Trophoblast cell (in vitro differentiated cells and primary cell): ENCODE measurements around the gene RNF121.

Experiments used
- DNase-seq, 2 donors: peaks; one replicate each; pipeline ENCODE4 v3.0.0-alpha.2; 2016
- H2AFZ ChIP-seq: 2 replicates; pipeline ENCODE4 v1.6.1; 2013; ENCODE audit warnings: low read length, moderate library complexity, mild to moderate bottlenecking; ENCODE audit not compliant: insufficient read depth, poor library complexity
- H2AK5ac ChIP-seq: 2 replicates; pipeline ENCODE4 v1.6.1; 2013; ENCODE audit warnings: mild to moderate bottlenecking, low read length
- H2BK120ac ChIP-seq: 2 replicates; pipeline ENCODE4 v1.6.1; 2013; ENCODE audit warnings: low read length, mild to moderate bottlenecking, moderate library complexity; ENCODE audit not compliant: insufficient read depth, poor library complexity
- H2BK12ac ChIP-seq: 2 replicates; pipeline ENCODE4 v1.6.1; 2013; ENCODE audit warnings: mild to moderate bottlenecking, low read length, moderate library complexity
- H2BK5ac ChIP-seq: 2 replicates; pipeline ENCODE4 v1.6.1; 2013; ENCODE audit warnings: low read length, low read depth, moderate library complexity, mild to moderate bottlenecking; ENCODE audit not compliant: poor library complexity
- H3K14ac ChIP-seq: 2 replicates; pipeline ENCODE4 v1.6.1; 2013; ENCODE audit warnings: mild to moderate bottlenecking, low read length
- H3K18ac ChIP-seq: 2 replicates; pipeline ENCODE4 v1.6.1; 2013; ENCODE audit warnings: mild to moderate bottlenecking, low read length
- H3K23ac ChIP-seq: 2 replicates; pipeline ENCODE4 v1.6.1; 2013; ENCODE audit warnings: low read length
- H3K27ac ChIP-seq: 2 replicates; pipeline ENCODE4 v1.5.1; 2013; ENCODE audit warnings: low read depth, mild to moderate bottlenecking, inconsistent platforms, low read length, moderate library complexity
- H3K27me3 ChIP-seq: 2 replicates; pipeline ENCODE4 v1.6.1; 2013; ENCODE audit warnings: inconsistent platforms, mild to moderate bottlenecking, low read length, moderate library complexity; ENCODE audit not compliant: insufficient read depth
- H3K36me3 ChIP-seq, 2 experiments: 1 replicate in 1 of 2; 2 replicates in 1 of 2; pipeline ENCODE4 v1.6.1; 2013; ENCODE audit warnings: low read length in 2 of 2, mild to moderate bottlenecking in 2 of 2, moderate library complexity in 1 of 2; ENCODE audit not compliant: insufficient read depth in 2 of 2, control insufficient read depth in 1 of 2
- H3K4ac ChIP-seq: 2 replicates; pipeline ENCODE4 v1.6.1; 2013; ENCODE audit warnings: low read depth, mild to moderate bottlenecking, low read length, moderate library complexity
- H3K4me1 ChIP-seq, 2 experiments: 1 replicate in 1 of 2; 2 replicates in 1 of 2; pipeline ENCODE4 v1.6.1; 2013; ENCODE audit warnings: low read length in 2 of 2, mild to moderate bottlenecking in 2 of 2, moderate library complexity in 1 of 2; ENCODE audit not compliant: insufficient read depth in 2 of 2, control insufficient read depth in 1 of 2
- H3K4me2 ChIP-seq: 2 replicates; pipeline ENCODE4 v1.6.1; 2013; ENCODE audit warnings: inconsistent platforms, mild to moderate bottlenecking, low read length, moderate library complexity
- H3K4me3 ChIP-seq: 2 replicates; pipeline ENCODE4 v1.5.1; 2013; ENCODE audit warnings: mild to moderate bottlenecking, low read depth, low read length, inconsistent platforms
- H3K79me1 ChIP-seq: one replicate; pipeline ENCODE4 v1.6.1; 2013; ENCODE audit warnings: low read length
- H3K79me2 ChIP-seq: 2 replicates; pipeline ENCODE4 v1.6.1; 2013; ENCODE audit warnings: low read length, mild to moderate bottlenecking; ENCODE audit not compliant: control insufficient read depth, insufficient read depth, poor library complexity
- H3K9ac ChIP-seq: 2 replicates; pipeline ENCODE4 v1.6.1; 2013; ENCODE audit warnings: mild to moderate bottlenecking, low read length
- H3K9me3 ChIP-seq: 2 replicates; pipeline ENCODE4 v1.6.1; 2013; ENCODE audit warnings: low read depth, mild to moderate bottlenecking, control low read depth, inconsistent platforms, low read length; ENCODE audit not compliant: insufficient read depth
- H4K12ac ChIP-seq: 2 replicates; pipeline ENCODE4 v1.6.1; 2013; ENCODE audit warnings: low read depth, mild to moderate bottlenecking, low read length, moderate library complexity
- H4K8ac ChIP-seq: 2 replicates; pipeline ENCODE4 v1.6.1; 2013; ENCODE audit warnings: low read depth, mild to moderate bottlenecking, low read length, moderate library complexity
- H4K91ac ChIP-seq: one replicate; pipeline ENCODE4 v1.6.1; 2013; ENCODE audit warnings: low read depth, mild to moderate bottlenecking, low read length, moderate library complexity
- WGBS: extraction: QIAGEN DNeasy Blood & Tissue Kit; methylation state at CpG from one replicate; pipeline ENCODE4 v1.1.7; 2013; ENCODE audit warnings: missing lambda C conversion rate; ENCODE audit not compliant: insufficient read length, insufficient coverage; ENCODE audit errors: extremely low coverage; 5-methylcytosine and 5-hydroxymethylcytosine counted together

The RNF121 gene

DNA sequence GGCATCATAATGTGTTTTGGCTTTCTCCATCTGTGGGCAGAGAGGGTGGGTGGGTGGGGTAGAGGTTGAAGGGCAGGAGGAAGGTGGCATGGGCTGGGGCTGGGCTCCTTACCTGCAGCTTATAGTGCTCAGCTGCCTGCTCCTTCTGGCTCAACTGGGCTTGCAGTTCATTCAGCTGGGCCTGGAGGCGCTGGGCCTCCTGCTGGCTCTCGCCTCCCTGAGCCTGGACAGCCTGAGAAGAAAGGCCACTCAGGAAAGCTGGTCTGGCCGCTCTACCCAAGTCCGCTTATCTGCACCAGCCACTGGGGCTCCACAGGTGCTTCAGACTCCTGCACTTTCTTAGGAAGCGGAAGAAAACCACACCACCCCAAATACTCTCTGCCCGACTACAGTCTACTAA is 80.3 kb downstream of the RNF121 start:
- Histone ChIP-seq H3K4me1 (no peaks in the 10 kb centered on the region), H2BK5ac (no peak overlapping the region), H3K14ac (no peak overlapping the region), H3K4ac (no peak overlapping the region), H3K79me2 (no peaks in the 10 kb centered on the region), H3K9me3 (peaks cover 2% of the 10 kb centered on the region), H3K18ac (no peak overlapping the region), H3K79me1 (no peaks in the 10 kb centered on the region), H4K12ac (no peak overlapping the region), H4K91ac (no peak overlapping the region), H2AFZ (no peak overlapping the region), H3K27ac (no peak overlapping the region), H3K4me2 (no peak overlapping the region), H3K36me3 (peaks cover 90 to 96% of the 10 kb centered on the region in 2 experiments), H3K27me3 (no peaks in the 10 kb centered on the region), H3K23ac (no peak overlapping the region), H3K9ac (no peak overlapping the region), H2BK120ac (no peak overlapping the region), H4K8ac (no peak overlapping the region), H3K4me3 (no peak overlapping the region), H2AK5ac (no peak overlapping the region), H2BK12ac (no peak overlapping the region)
- no CpG with 5 or more reads among the region's 6 CpGs for WGBS
- no peak for DNase-seq

- H3K4me2 ChIP-seq: no peak overlapping the region
- peaks cover 90 to 96% of the 10 kb centered on the region in 2 experiments for H3K36me3 ChIP-seq
- H2BK12ac ChIP-seq: no peak overlapping the region
- H2BK5ac ChIP-seq: no peak overlapping the region
- H3K9me3 ChIP-seq: peaks cover 2% of the 10 kb centered on the region
- DNase-seq: no peak
- H3K27ac ChIP-seq: no peak overlapping the region
- no peak overlapping the region for H3K18ac ChIP-seq
- H3K23ac ChIP-seq: no peak overlapping the region
- no peak overlapping the region for H2BK120ac ChIP-seq
- H2AK5ac ChIP-seq: no peak overlapping the region
- H3K4me3 ChIP-seq: no peak overlapping the region
- no peak overlapping the region for H4K8ac ChIP-seq
- no peak overlapping the region for H2AFZ ChIP-seq
- no peaks in the 10 kb centered on the region for H3K27me3 ChIP-seq
- no peak overlapping the region for H4K12ac ChIP-seq
- H4K91ac ChIP-seq: no peak overlapping the region
- no peak overlapping the region for H3K4ac ChIP-seq
- no peaks in the 10 kb centered on the region for H3K79me2 ChIP-seq
- no peak overlapping the region for H3K14ac ChIP-seq
- WGBS: no CpG with 5 or more reads among the region's 10 CpGs
- no peak overlapping the region for H3K9ac ChIP-seq
- no peaks in the 10 kb centered on the region for H3K4me1 ChIP-seq
- no peaks in the 10 kb centered on the region for H3K79me1 ChIP-seq
These were observed 81.8 kb downstream of the RNF121 start for GRCh38 chr11:72010529-72011233.

GRCh38 chr11:72012091-72012630 is 83.3 kb downstream of the RNF121 start:
- no peak overlapping the region for H3K9ac ChIP-seq
- H3K4me3 ChIP-seq: no peak overlapping the region
- no peak overlapping the region for H2BK120ac ChIP-seq
- H2AK5ac ChIP-seq: no peak overlapping the region
- H3K4ac ChIP-seq: no peak overlapping the region
- no peak overlapping the region for H3K14ac ChIP-seq
- H4K8ac ChIP-seq: no peak overlapping the region
- H3K27ac ChIP-seq: no peak overlapping the region
- no peak overlapping the region for H4K91ac ChIP-seq
- H2AFZ ChIP-seq: no peak overlapping the region
- WGBS: no CpG with 5 or more reads among the region's 5 CpGs
- no peaks in the 10 kb centered on the region for H3K79me1 ChIP-seq
- no peak overlapping the region for H4K12ac ChIP-seq
- no peak overlapping the region for H3K23ac ChIP-seq
- no peak overlapping the region for H3K4me2 ChIP-seq
- H2BK12ac ChIP-seq: no peak overlapping the region
- no peak overlapping the region for H3K18ac ChIP-seq
- peaks cover 86 to 96% of the 10 kb centered on the region in 2 experiments for H3K36me3 ChIP-seq
- H3K4me1 ChIP-seq: no peaks in the 10 kb centered on the region
- no peaks in the 10 kb centered on the region for H3K79me2 ChIP-seq
- H3K27me3 ChIP-seq: no peaks in the 10 kb centered on the region
- DNase-seq: peak; percentile 70
- H3K9me3 ChIP-seq: peaks cover 2% of the 10 kb centered on the region
- no peak overlapping the region for H2BK5ac ChIP-seq

DNA sequence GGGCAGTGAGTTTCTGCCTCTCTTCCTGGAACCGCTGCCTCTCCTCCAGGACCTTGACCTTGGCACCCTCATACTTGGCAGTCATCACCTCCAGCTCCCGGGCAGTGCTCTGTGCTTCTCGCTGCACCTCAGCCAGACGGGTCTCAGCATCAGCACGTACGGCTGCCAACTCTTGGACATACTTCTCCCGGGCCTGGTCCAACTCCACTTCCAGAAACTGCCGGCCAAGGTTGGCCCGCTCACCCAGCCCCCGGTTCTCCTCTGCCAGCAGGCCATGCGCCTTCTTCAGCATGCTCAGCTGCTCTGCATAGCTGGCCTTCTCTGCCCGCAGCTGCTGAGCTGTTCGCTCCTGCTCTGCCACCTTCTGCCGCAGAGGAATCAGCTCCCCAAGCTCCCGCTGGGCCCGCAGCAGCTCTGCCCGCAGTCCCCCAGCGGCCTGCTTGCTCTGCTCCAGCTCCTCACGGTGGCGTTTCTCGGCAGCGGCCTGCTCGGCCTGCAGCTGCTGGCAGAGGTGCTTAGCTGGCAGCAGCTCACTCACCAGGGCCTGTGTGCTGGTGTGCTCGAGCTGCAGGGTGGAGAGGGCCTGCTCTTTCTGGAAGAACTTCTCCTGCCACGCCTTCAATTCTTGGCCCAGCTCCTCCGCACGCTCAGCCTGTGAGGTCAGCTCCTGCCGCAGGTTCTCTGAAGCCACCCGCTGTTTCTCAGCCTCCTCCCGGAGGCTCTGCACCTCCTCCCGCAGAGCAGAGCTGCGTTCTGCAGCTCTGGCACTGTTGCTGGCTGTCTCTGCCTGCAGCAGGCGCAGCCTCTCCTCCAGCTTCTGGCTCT is 84.3 kb downstream of the RNF121 start:
- no peak overlapping the region for H2BK12ac ChIP-seq
- no peak overlapping the region for H3K4me2 ChIP-seq
- no peak overlapping the region for H3K4me3 ChIP-seq
- peaks cover 87 to 96% of the 10 kb centered on the region in 2 experiments for H3K36me3 ChIP-seq
- no peak overlapping the region for H2AK5ac ChIP-seq
- peaks cover 2% of the 10 kb centered on the region for H3K9me3 ChIP-seq
- H3K79me2 ChIP-seq: no peaks in the 10 kb centered on the region
- H3K27ac ChIP-seq: no peak overlapping the region
- H3K18ac ChIP-seq: no peak overlapping the region
- no peak overlapping the region for H3K9ac ChIP-seq
- no peak overlapping the region for H2BK5ac ChIP-seq
- no peak overlapping the region for H3K14ac ChIP-seq
- H3K23ac ChIP-seq: no peak overlapping the region
- peak; percentile 70 to 79 for DNase-seq
- no peaks in the 10 kb centered on the region for H3K27me3 ChIP-seq
- no peak overlapping the region for H2BK120ac ChIP-seq
- no peak overlapping the region for H4K8ac ChIP-seq
- H4K12ac ChIP-seq: no peak overlapping the region
- WGBS: no CpG with 5 or more reads among the region's 33 CpGs
- H2AFZ ChIP-seq: no peak overlapping the region
- no peak overlapping the region for H4K91ac ChIP-seq
- H3K4me1 ChIP-seq: no peaks in the 10 kb centered on the region
- no peak overlapping the region for H3K4ac ChIP-seq
- no peaks in the 10 kb centered on the region for H3K79me1 ChIP-seq
